GM19395 (cell line): Measurements from ENCODE around the gene PLEKHG7.
A peak's percentile ranks its signal among the peaks of the same experiment; 100 is the strongest.
"Not testable (repeated sequence)": the region's sequence is repeated elsewhere in the genome, so short reads cannot be mapped to it uniquely, and the experiment has no call there.

Experiments used
- ATAC-seq: cut with Tn5 transposase; IDR thresholded peaks from one replicate; pipeline ENCODE4 v1.9.1; 2021; ENCODE audit warnings: mild to moderate bottlenecking, moderate library complexity; ENCODE audit not compliant: unreplicated experiment

PLEKHG7 gene

GRCh38 chr12:92702754-92703679 lies at the start of gene PLEKHG7:
PLEKHG7 (plus strand) TSS chr12:92702989; CDS start chr12:92706632, 3,643 bp downstream.
- ATAC-seq = peak; percentile 94

DNA sequence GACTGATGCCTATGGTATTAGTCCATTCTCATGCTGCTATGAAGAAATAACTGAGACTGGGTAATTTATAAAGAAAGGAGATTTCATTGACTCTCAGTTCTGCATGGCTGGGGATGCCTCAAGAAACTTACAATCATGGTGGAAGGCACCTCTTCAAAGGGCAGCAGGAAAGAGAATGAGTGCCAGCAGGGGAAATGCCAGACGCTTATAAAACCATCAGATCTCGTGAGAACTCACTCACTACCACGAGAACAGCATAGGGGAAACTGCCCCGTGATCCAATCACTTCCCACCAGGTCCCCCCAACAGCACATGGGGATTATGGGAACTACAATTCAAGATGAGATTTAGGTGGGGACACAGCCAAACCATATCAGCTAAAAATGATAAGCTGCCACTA lies 48.5 kb upstream of the PLEKHG7 start:
- ATAC-seq = not testable (repeated sequence)

DNA sequence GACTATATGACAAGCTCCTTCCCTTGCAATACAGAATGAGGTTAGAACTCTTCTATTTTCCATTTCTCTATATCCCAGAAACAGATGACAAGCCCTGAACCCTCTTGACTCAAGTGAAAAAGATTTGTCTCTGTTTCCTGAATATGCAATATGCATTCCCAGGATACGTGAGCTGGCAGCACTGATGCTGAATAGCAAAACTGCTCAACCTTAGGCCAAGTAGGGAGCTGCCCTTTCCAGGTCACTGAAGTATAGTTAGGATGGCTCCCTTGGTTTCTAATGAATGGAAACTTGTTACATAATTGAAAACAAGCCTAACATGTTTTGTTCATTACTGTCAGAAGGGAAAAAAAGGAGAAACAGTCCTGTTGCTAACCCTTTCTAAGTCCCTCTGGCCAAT lies 47.9 kb upstream of the PLEKHG7 start:
- no peak for ATAC-seq

DNA sequence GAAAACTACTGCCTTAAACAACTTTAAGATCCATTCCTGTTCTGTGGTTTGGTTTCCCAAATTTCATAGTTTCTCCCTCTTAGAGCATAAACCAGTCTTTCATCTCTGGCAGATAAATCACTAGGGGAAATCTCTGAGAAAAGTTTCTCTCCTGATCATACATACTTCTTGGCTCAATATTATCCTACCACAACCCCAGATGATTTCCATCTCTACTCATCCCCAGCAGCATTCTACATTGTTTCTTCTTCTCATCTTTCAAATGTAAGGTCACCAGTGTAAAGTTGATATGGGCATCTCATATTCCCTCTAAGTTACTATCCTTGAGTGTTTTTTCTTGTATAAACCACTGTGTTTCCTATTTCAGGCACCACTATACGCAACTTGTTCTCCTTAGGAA lies 45.9 kb upstream of the PLEKHG7 start:
- ATAC-seq = no peak

- ATAC-seq = no peak
Observed at GRCh38 chr12:92657770-92658169, 45.0 kb upstream of the PLEKHG7 start.

GRCh38 chr12:92658611-92659010 lies 44.2 kb upstream of the PLEKHG7 start:
- no peak for ATAC-seq

- no peak for ATAC-seq
Observed at GRCh38 chr12:92661269-92661668, 41.5 kb upstream of the PLEKHG7 start.

DNA sequence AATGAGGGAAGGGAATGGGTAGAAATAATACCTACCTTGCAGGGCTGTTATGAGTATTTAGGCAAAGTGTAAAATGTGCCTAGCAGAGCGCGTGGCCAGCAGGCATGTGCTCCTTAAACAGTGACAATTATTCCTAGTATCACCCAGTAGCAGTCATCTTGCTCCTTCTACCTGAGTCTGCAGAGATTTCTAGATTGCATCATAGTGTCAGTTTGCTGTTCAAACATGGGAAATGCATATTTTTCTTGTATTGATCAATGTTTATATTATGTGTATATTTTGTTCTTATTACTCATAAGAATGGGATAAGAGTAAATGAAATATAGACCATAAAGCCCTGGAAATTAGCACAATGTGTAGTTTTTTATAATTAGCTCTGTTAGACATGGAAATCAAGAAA lies 37.3 kb upstream of the PLEKHG7 start:
- ATAC-seq = no peak

- ATAC-seq = no peak
Observed at GRCh38 chr12:92668739-92669138, 34.0 kb upstream of the PLEKHG7 start.

- ATAC-seq = not testable (repeated sequence)
Observed at GRCh38 chr12:92671524-92671923, 31.3 kb upstream of the PLEKHG7 start.

DNA sequence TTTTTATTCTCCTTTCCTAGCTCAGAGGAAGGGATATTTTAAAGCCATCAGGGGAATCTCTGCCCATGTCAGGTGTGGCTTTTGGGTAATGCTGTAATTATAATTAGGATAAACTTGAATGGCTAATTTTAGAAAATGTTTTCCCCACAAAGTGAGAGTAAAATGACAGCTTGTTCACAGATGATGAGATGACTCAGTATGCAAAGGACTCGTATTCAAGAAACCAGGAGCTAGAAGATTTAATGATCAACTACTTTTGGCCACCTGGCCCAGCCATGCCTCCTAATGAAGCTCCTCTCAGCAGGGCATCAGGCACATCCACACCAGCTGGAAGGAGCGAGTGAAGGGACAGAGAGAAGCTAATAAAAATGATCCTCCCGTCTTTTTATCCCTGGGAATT lies 29.0 kb upstream of the PLEKHG7 start:
- peak; percentile 90 for ATAC-seq

DNA sequence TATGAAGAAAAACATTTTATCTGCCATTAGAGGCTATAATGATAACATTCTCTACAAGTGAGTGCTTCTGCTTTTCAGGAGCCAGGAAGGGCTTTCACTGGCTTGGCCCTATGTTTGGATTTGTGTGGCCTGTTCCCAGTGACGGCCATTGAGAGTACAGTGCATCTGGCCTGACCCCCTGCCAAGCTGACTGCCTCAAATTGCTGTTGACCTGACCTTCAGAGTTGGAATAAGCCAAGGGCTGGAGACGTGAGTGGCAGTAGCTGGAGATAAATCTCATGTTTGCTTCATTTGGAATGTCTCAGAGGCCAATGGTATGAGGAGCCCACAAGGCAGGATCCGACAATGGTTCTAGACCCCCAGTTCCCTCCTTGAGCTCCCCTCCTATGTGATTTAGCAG lies 28.3 kb upstream of the PLEKHG7 start:
- ATAC-seq = no peak

DNA sequence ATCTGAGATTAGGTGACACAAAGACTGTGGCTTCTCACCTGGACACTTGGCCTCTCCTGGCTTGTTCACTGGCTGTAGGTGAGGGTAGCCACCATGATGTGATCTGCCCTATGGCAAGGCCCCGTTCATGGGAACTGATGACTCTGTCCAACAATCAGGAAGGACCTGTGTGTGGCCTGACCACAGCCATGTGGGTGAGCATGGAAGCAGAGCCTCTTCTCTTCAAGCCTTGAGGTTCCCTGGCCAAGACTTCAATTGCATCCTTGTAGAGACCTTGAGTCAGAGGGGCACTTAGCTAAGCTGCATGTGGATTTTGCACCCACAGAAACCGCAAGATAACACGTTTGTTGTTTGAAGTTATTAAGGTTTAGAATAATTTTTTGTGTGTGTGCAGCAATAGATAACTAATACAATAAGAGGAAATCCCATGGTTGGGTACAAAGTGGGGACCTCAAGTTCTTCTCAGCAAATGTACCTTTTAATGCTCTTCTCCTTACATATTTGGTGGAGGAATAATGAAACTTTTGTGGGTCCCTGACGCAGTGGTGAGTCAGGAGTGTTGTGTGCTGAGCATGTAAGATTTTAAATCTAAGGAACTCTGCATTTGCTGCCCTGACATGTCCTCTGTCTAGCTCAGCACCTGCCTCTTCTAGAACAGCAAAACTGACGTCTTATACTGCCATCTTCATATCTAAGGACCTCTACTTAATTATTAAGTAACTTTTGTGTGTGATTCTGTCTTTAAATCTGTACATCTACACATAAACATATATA lies 27.5 kb upstream of the PLEKHG7 start:
- no peak for ATAC-seq

GRCh38 chr12:92676710-92677109 lies 26.1 kb upstream of the PLEKHG7 start:
- peak; percentile 45 for ATAC-seq

DNA sequence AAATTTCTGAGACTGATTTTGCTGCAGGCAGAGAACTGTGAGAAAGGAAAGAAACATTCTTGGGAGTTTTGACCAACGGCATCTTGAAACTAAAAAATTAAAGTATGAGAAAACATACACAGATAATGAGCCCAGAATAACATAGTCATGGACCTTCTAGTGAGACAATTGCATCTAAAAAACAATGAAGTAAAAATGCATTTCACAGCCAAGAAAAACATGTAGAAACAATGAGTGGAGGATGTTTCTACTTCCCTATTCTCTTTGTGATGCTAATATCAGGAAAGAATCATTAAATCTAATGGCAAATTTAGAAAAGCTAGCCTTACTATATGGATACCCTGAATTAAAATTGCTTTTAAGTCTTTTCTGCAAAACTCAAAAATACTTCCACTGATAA lies 12.2 kb upstream of the PLEKHG7 start:
- ATAC-seq = no peak

DNA sequence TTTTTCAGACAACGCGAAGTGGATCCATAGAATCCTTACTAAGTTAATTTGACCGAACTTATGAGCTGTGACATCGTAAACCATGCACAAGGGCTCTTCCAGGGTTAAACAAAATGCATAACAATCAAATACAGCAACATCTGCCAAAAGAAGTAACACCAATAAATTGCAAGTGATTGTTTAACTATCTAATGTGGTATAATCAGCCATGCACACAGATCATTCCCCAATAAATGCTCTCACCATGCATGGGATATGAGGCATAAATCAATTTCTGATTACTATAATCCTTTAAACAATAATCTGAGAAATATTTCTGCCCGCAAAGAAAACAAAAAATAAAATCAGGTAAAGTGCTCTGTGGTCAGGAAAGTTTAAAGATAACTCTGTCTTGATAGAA lies 7.7 kb upstream of the PLEKHG7 start:
- ATAC-seq = no peak

DNA sequence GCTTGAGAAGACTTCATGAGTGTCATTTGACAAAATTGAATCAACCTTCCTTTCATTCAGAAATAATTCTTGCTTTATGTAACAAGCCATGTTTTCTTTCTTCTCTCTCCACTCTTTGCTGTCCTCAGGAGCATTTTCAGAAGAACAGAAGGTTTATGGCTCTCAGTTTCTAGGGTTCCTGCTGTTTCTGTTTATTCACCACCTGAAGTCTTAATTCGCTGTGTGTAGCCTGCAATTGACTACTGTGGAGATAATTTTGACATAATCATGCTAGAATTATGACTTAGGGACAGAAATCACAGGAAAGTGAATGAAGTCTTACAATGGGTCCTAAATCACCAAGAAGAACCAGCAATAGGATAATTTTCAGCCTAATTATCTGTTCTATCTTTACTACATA lies 7.2 kb upstream of the PLEKHG7 start:
- no peak for ATAC-seq

DNA sequence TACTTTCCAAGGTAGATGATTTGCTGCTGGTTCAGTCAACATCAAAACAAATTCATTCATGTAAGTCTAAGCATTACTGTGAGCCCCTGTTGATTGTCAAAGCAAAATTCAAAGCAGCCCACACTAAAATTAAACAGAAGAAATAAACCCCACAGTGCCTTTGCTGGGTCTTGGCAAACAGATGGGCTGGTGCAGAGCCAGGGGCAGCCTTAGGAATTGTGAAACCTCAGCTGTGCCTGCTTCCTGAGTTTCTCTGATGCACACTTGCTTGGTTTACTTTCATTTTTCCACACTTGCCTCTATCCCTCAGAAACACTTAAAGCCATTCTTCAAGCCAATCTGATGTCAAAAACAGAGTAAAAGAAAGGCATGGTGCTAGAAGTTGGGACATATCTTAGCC lies 6.6 kb upstream of the PLEKHG7 start:
- ATAC-seq = no peak

DNA sequence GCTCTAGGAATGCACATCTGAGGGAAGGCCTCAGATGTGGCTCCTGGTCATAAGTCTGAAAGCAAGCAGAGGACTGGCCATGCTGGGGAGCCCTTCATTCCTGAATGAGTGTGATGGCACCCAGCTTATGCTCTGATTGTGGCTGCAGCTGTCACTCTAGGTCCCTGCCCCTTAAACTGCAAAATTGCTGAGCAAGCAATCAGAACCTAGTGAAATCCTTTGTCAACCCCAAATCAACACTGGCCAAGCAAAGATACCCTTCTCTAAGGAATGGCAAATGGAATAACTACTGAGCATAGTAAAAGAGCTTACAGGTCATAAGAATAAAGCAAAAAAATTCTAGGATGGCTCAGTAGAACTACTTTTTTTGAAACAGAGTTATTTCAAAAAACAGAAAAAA lies 4.3 kb upstream of the PLEKHG7 start:
- ATAC-seq = no peak

DNA sequence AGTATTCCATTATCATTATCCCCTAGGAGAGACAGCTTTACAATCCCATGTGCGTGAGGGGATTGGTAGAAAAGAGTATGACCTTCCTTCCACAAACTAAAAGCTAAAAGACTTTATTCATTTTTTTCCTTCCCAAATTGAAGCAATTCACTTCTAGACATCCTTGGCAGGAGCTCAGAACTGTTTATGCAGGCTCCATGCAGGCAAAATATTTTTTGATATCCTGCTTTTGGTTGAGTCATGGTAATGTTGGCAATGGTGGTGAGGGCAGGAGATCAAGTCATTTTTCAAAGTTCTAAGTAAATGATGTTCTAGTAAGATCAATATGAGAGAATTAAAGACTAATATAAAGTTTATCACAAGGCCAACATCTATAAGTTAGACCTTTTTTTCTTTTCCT lies 1.3 kb upstream of the PLEKHG7 start:
- ATAC-seq = no peak

- no peak for ATAC-seq
Observed at GRCh38 chr12:92703786-92704185, 997 bp downstream of the PLEKHG7 start.

DNA sequence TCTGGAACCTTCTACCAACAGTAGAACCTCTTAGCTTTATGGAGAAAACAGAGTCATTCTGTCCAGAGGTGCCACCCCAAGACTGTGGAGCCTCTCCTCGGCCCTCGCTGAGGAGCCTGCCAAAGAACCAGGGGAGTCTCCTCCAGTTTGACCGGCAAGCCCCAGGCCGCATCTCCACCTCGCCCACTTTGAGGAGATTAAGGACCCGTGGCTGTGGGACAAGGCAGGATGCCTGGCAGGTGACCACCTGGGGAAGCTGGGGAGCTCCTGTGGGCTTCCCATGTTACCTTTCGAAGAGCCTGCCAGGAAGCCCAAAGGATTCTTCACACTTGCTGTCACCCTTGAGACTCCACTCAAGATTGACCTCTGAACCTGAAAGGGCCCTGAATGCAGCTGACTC lies 3.8 kb downstream of the PLEKHG7 start:
- no peak for ATAC-seq
